Skeletal muscle satellite cell (primary cell): ENCODE measurements around the gene MEG3.

Source experiments
- H3K27me3 ChIP-seq: 2 replicates; pipeline ENCODE4 v1.7.0; 2013; ENCODE audit warnings: low read length; ENCODE audit not compliant: control insufficient read depth, insufficient read depth
- H3K36me3 ChIP-seq: 2 replicates; pipeline ENCODE4 v1.7.0; 2013; ENCODE audit warnings: mild to moderate bottlenecking, control low read depth, low read length; ENCODE audit not compliant: insufficient read depth
- H3K4me1 ChIP-seq: 2 replicates; pipeline ENCODE4 v1.7.0; 2013; ENCODE audit warnings: low read length; ENCODE audit not compliant: control insufficient read depth, insufficient read depth
- H3K4me2 ChIP-seq: 2 replicates; pipeline ENCODE4 v1.7.0; 2013; ENCODE audit warnings: mild to moderate bottlenecking, low read length
- H3K4me3 ChIP-seq: 2 replicates; pipeline ENCODE4 v1.7.0; 2013; ENCODE audit warnings: low read length
- H3K9ac ChIP-seq: 2 replicates; pipeline ENCODE4 v1.7.0; 2013; ENCODE audit warnings: mild to moderate bottlenecking, low read depth, low read length, moderate library complexity
- H3K9me3 ChIP-seq: replicated peaks from 2 replicates; pipeline ENCODE4 v1.7.0; 2013; ENCODE audit warnings: mild to moderate bottlenecking, control low read depth, low read length

MEG3 gene

DNA sequence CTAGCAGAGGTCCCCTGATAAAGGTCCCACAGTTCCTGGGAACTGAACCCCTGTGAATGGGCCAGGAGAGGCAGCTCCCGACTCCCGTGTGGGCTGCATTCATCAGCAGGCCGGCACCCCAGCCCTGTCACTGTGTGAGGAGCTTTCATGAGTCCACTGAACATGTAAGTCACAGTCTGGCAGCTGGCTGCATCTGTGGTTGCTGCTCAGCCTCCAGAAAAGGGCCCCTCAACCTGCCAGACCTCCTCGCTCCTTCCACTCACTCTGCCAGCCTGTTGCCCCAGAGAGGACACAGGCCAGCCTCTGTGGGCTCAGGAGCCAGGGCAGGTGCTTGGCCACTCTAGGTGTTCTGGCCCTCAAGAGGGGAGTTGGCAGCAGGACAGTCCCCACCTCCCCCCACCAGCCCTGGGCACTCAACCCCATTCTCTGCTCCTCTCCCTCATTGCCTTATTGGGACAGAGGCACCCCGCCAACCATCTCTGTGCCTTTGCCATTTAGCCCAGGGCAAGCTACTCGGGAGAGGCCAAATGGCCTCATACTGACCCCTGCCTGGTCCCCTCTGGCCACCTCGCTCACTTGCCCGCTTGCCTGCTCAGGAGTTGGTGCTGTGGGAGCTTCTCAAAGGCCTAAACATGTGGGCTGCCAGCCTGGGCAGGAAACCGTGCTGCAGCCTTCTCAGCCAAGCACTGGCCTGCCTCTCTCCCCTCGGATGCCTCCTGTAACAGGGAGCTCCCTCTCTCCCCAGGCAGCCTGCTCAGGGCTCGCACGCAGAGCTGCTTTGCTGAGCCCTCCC lies 75.7 kb downstream of the MEG3 start:
- no peaks in the 10 kb centered on the region for H3K4me1 ChIP-seq
- H3K4me2 ChIP-seq, result no peak overlapping the region
- peaks cover 43% of the 10 kb centered on the region for H3K36me3 ChIP-seq
- H3K27me3 ChIP-seq, result peaks cover 9% of the 10 kb centered on the region
- H3K9me3 ChIP-seq, result no peaks in the 10 kb centered on the region
- no peak overlapping the region for H3K9ac ChIP-seq
- H3K4me3 ChIP-seq, result no peak overlapping the region

DNA sequence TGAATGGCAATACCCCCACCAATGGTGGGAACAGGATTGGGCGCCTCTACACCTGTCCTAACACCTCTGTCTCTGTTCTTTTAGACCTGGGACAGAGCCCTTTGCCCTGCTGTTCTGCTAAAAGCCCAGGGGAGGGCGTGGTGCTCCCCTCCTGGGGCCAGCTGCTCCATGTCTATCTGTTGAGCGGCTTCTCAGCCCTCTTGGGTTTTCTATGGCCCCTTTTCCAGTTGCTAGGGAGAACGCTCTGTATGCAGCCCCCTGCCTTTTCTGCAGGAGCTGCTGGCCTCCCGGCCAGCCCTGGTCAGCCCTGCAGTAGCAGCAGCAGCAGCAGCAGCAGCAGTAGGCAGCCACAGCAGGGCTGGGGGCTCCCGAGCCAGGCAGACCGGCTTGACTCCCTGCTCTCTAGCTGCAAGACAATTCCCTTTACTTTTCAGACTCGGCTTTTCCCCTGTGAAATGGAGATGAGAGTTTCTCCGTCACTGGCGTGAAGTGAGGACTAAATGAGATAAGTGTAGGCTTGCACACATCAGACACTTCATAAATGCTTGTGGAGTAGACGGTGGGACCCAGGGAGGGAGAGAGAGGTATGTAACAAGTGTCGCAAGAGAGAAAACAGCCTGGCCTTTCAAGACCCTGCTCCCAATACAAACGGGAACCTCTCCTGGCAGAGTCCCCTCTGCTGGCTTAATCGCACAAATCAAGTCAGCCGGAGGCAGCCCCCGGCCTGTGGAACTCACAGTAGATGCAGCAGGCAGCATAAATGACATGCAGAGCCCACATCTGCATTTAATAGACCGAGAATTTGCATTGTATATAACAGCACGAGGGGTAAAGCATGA lies 76.6 kb downstream of the MEG3 start:
- Histone ChIP-seq H3K27me3 (peaks cover 11% of the 10 kb centered on the region), H3K36me3 (peaks cover 52% of the 10 kb centered on the region), H3K4me1 (no peaks in the 10 kb centered on the region), H3K4me2 (no peak overlapping the region), H3K9ac (no peak overlapping the region), H3K9me3 (no peaks in the 10 kb centered on the region), H3K4me3 (no peak overlapping the region)

DNA sequence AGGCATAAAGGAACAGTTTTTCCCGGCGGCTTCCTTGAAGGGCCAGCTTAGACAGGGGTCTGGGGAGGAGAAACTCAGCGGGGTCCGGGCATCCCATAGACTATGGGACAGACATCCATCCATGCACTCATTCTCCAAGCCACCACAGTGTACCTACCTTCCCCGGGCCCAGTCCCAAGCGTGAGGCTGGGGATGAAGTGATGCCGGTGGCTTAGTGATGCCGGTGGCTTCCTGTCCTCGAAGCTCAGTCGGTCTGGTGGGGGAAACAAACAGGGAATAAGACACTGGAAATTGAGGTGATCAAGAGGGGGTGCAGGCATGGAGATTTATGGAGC lies 77.2 kb downstream of the MEG3 start:
- no peak overlapping the region for H3K4me2 ChIP-seq
- H3K4me3 ChIP-seq, result no peak overlapping the region
- peaks cover 11% of the 10 kb centered on the region for H3K27me3 ChIP-seq
- no peaks in the 10 kb centered on the region for H3K4me1 ChIP-seq
- H3K9ac ChIP-seq, result no peak overlapping the region
- no peaks in the 10 kb centered on the region for H3K9me3 ChIP-seq
- peaks cover 54% of the 10 kb centered on the region for H3K36me3 ChIP-seq

DNA sequence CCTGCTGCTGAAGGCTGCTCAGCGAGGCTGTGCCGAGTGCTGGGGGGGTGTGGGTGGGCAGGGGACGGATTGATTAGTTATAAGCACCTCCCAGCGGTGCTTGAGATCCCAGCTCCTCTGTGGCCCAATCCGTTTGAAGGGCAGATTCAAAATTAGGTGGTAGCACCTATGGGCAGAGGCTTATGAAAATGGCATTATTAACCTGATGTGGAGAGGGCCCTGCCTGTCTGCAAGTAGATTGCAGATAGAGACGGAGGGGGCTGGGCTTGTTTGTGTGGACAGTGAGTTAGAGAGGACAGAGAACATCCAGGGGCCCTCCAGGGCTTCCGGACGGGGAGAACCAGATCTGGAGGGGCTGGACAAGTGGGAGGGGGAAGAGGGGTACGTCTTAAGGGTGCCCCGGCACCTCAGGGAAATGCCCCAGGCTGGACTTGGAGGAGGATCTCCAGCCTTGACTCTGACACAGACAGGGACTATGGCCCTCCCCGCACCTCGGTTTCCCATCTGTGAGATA lies 77.8 kb downstream of the MEG3 start, which contains the start of gene RTL1:
Gene RTL1 (minus strand): TSS at position 51 of the 514 bp plus-strand sequence. CDS start 18,934 bp downstream, outside the sequence.
- Histone ChIP-seq H3K9ac (no peak within 1 kb of the TSS), H3K27me3 (peaks cover 11% of the 10 kb centered on the region), H3K4me1 (no peaks in the 10 kb centered on the region), H3K36me3 (peaks cover 55% of the 10 kb centered on the region), H3K4me2 (no peak within 1 kb of the TSS), H3K9me3 (no peaks in the 10 kb centered on the region), H3K4me3 (no peak within 1 kb of the TSS)

DNA sequence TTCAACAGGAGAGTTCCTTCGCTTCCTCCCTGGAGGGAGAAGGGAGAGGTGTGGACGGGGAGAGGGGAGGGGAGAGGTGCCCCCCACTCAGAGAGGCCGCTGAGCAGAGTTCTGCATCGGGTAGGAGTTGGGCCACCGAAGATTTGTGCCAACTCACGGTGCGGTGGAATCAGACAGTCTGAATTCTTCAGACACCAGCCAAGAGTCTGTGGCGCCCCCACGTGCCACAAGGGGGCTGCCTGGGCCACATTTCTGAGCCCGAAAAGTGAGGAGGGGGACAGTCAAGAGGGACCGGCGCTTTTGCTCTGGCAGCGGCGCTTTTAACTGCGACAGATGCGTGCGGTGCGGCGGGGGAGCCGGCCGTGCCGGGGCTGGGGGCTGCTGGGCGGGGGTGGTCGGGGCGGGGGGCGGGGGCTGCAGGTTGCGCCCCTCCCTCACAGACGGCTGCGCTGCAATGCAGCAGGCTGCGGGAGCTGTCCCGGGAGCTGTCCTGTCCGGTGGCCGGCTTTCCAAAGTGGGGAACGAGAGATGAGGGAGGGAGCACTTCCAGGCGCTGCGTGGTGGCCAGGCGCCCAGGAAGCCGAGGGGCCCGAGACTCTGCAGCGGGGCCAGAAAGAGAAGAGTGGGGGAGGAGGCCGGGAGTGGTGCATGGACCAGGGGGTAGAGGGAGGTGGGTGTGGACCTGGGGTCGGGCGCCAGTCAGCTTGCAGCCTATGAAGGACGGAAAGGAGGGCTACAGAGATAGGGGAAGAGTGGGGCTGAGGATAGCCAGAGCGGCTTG lies 78.6 kb downstream of the MEG3 start:
- no peaks in the 10 kb centered on the region for H3K9me3 ChIP-seq
- H3K4me1 ChIP-seq, result no peaks in the 10 kb centered on the region
- H3K27me3 ChIP-seq, result peaks cover 10% of the 10 kb centered on the region
- H3K36me3 ChIP-seq, result peaks cover 49% of the 10 kb centered on the region
- no peak overlapping the region for H3K4me3 ChIP-seq
- H3K4me2 ChIP-seq, result no peak overlapping the region
- H3K9ac ChIP-seq, result no peak overlapping the region

DNA sequence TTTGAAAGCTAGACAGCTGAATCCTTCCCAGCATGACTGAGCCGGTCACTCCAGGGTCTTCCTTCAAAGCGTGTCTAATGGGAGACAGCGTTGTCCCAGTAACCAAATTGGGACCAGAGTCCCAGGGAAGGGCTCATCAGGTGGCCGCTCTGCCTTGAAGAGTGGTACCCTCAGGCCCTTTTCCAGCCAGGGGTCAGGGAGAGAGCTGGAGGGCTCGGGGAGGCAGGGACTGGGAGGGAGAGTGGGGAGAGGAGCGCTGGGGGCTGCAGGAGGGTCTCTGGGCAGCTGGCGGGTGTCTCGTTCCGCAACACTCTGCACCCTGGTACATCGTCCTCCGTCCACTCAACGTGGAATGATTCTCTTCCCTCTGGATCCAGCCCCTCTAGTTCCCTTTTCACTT lies 79.2 kb downstream of the MEG3 start:
- H3K4me2 ChIP-seq, result no peak overlapping the region
- no peaks in the 10 kb centered on the region for H3K4me1 ChIP-seq
- H3K27me3 ChIP-seq, result peaks cover 3% of the 10 kb centered on the region
- no peak overlapping the region for H3K9ac ChIP-seq
- peaks cover 43% of the 10 kb centered on the region for H3K36me3 ChIP-seq
- H3K9me3 ChIP-seq, result no peaks in the 10 kb centered on the region
- H3K4me3 ChIP-seq, result no peak overlapping the region

DNA sequence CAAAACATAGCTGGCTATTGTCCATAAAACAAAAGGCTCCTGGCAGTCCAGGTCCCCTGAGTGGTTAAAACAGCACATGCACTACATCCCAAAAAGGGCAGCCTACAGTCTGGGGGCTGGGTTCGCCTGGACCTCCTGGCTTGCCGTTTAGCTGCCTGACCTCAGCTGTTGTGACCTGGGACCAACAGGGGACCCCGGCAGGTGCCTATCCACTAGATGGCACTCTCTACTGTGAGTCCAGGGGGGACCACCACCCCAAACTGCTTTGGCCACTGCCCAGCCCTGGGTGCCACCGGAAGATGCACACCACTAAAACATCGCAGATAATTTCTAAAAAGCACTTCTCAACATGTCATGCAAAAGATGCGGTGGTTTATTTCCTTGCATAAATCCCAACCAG lies 80.5 kb downstream of the MEG3 start:
- no peak overlapping the region for H3K4me3 ChIP-seq
- H3K27me3 ChIP-seq, result peaks cover 2% of the 10 kb centered on the region
- H3K36me3 ChIP-seq, result peaks cover 38% of the 10 kb centered on the region
- H3K4me1 ChIP-seq, result peaks cover 2% of the 10 kb centered on the region
- H3K4me2 ChIP-seq, result no peak overlapping the region
- H3K9me3 ChIP-seq, result no peaks in the 10 kb centered on the region
- no peak overlapping the region for H3K9ac ChIP-seq

DNA sequence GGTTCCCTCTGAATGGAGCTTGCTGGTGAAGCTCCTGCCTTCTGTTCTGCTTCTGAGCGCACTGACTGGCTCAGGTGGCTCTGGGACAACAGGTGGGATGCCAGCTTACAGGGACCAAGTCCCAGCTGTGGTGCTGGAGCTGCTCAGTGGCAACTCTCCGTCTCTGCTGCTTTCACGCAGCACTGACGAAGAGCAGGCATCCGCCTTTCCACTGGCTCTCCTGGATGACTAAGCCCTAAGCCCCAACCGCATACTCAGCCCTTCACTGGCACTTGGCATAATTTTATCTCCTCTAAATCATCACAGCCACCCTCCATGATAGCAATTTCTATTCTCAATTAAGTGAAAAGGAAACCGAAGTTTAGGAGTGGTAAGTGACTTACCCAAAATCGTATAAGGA lies 81.3 kb downstream of the MEG3 start:
- Histone ChIP-seq H3K27me3 (peaks cover 2% of the 10 kb centered on the region), H3K9me3 (no peaks in the 10 kb centered on the region), H3K4me1 (peaks cover 2% of the 10 kb centered on the region), H3K9ac (no peak overlapping the region), H3K4me3 (no peak overlapping the region), H3K36me3 (peaks cover 30% of the 10 kb centered on the region), H3K4me2 (no peak overlapping the region)

DNA sequence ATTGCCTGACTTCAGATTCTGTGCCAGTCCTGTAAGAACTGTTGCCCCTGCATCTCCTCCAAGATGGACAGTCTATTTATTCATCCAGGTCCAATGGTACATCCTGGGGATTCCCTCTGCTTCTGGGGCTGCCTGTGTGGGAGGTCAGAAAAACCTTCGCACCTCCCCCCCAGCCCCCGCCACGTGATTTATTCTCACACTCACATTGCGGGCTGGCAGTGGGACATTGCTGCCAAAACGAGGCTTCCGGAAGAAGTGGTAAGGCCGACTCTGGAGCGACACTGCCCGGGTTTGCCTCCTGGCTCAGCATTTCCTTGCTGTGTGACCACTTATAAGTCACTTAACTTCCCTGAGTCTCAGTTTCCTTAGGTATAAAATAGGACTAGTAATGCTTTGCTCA lies 83.5 kb downstream of the MEG3 start:
- Histone ChIP-seq H3K36me3 (peaks cover 36% of the 10 kb centered on the region), H3K9ac (no peak overlapping the region), H3K4me3 (no peak overlapping the region), H3K4me2 (no peak overlapping the region), H3K27me3 (peaks cover 2% of the 10 kb centered on the region), H3K9me3 (no peaks in the 10 kb centered on the region), H3K4me1 (peaks cover 9% of the 10 kb centered on the region)
